K562 (cell line): ENCODE data around the gene CHCHD4. TPM values are rescaled to one million over a fixed set of nuclear protein-coding genes. Genes with fewer than 3 reads are reported as not detected.

ENCODE experiments used
- BCL6 ChIP-seq: fragments of 250-450 bp; sonication (Bioruptor Pico); IDR thresholded peaks from 2 replicates; pipeline ENCODE4 v1.4.0; 2020
- BRD9 ChIP-seq: fragments of 450-650 bp; IDR thresholded peaks from 2 replicates; pipeline ENCODE4 v1.6.1; 2018; ENCODE audit warnings: low read depth; ENCODE audit not compliant: partially characterized antibody
- CBX5 ChIP-seq: IDR thresholded peaks from 2 replicates; pipeline ENCODE4 v1.6.1; 2014; ENCODE audit warnings: low read depth, borderline replicate concordance
- ELF2 ChIP-seq: fragments of 250-450 bp; sonication (Bioruptor Pico); IDR thresholded peaks from 2 replicates; pipeline ENCODE4 v1.5.0; 2021; ENCODE audit warnings: mild to moderate bottlenecking
- EZH2 ChIP-seq: IDR thresholded peaks from 2 replicates; pipeline ENCODE4 v1.6.1; 2012; ENCODE audit warnings: low read depth, mild to moderate bottlenecking, inconsistent platforms, low read length, borderline replicate concordance
- FOXJ3 ChIP-seq: sonication (generic); formaldehyde crosslinking; IDR thresholded peaks from 2 replicates; pipeline ENCODE4 v1.4.0; 2020; ENCODE audit warnings: mild to moderate bottlenecking, missing genetic modification reagents
- HNRNPLL ChIP-seq: fragments of 200-400 bp; formaldehyde crosslinking; IDR thresholded peaks from 2 replicates; pipeline ENCODE4 v1.6.1; 2017; ENCODE audit warnings: low read length, low read depth, mild to moderate bottlenecking; ENCODE audit not compliant: poor library complexity, severe bottlenecking
- LCOR ChIP-seq: sonication (generic); formaldehyde crosslinking; IDR thresholded peaks from 2 replicates; pipeline ENCODE4 v1.8.0; 2022; ENCODE audit warnings: mild to moderate bottlenecking, missing genetic modification reagents
- MAFF ChIP-seq: IDR thresholded peaks from 2 replicates; pipeline ENCODE4 v1.6.1; 2012; ENCODE audit warnings: low read length, improper control_type of control experiment
- PHTF2 ChIP-seq: fragments of 250-450 bp; sonication (Bioruptor Pico); IDR thresholded peaks from 2 replicates; pipeline ENCODE4 v1.5.0; 2021; ENCODE audit warnings: mild to moderate bottlenecking
- PTTG1 ChIP-seq: fragments of 450-650 bp; IDR thresholded peaks from 2 replicates; pipeline ENCODE4 v1.6.1; 2016; ENCODE audit warnings: low read depth, mild to moderate bottlenecking, missing genetic modification characterization, missing compliant biosample characterization
- SOX6 ChIP-seq: fragments of 450-650 bp; IDR thresholded peaks from 2 replicates; pipeline ENCODE4 v1.6.1; 2014; ENCODE audit warnings: mild to moderate bottlenecking
- TSC22D4 ChIP-seq: fragments of 450-650 bp; IDR thresholded peaks from 2 replicates; pipeline ENCODE4 v1.6.1; 2016; ENCODE audit warnings: missing genetic modification characterization, missing biosample characterization, control low read depth
- ZC3H11A ChIP-seq: IDR thresholded peaks from 2 replicates; pipeline ENCODE4 v1.6.1; 2012; ENCODE audit warnings: low read depth, low read length, improper control_type of control experiment
- ZNF143 ChIP-seq: sonication (generic); formaldehyde crosslinking; IDR thresholded peaks from 2 replicates; pipeline ENCODE4 v1.9.0; 2022; ENCODE audit warnings: mild to moderate bottlenecking, missing genetic modification reagents
- ZNF311 ChIP-seq: fragments of 250-450 bp; sonication (Bioruptor Pico); IDR thresholded peaks from 2 replicates; pipeline ENCODE4 v1.4.0; 2020; ENCODE audit warnings: mild to moderate bottlenecking, moderate library complexity
- ZNF561 ChIP-seq: fragments of 450-650 bp; formaldehyde crosslinking; conservative IDR thresholded peaks from 2 replicates; pipeline ENCODE4 v1.4.0; 2020; ENCODE audit warnings: mild to moderate bottlenecking, moderate library complexity
- ZNF780A ChIP-seq: fragments of 250-450 bp; sonication (Bioruptor Pico); IDR thresholded peaks from 2 replicates; pipeline ENCODE4 v1.5.0; 2021; ENCODE audit warnings: mild to moderate bottlenecking
- polyA plus RNA-seq, 8 experiments: library from polyadenylated mRNA; depleted of rRNA in 4 of 8; stranded (reverse) in 5 of 8; unstranded in 3 of 8; fragments of >200 nt; fragmentation: Nextera tagmentation in 2 of 8; fragmentation: Illumina TruSeq in 1 of 8; extraction: Ambion mirVana in 2 of 8; extraction: Trizol in 1 of 8; gene quantifications; 2 replicates each; pipeline versions ENCODE4 v1.2.1 to v1.2.3, GENCODE V29; 2011 to 2014; ENCODE audit warnings: inconsistent platforms in 1 of 8, missing spikeins in 1 of 8
- total RNA-seq, 7 experiments: library from RNA; depleted of rRNA in 6 of 7; stranded (reverse); fragments of >200 nt in 6 of 7; fragmentation: Illumina TruSeq in 2 of 7; extraction: Trizol in 2 of 7; gene quantifications; 2 replicates each; pipeline versions ENCODE4 v1.2.1 to v1.2.3, GENCODE V29; 2011 to 2021; ENCODE audit warnings: low replicate concordance in 1 of 7
- TF ChIP-seq, protein P1 (sequence below): fragments of 200-800 bp; sonication (Bioruptor generic); IDR thresholded peaks from 2 replicates; pipeline ENCODE4 v1.6.1; 2017; ENCODE audit warnings: missing genetic modification characterization, missing compliant biosample characterization
- TF ChIP-seq, protein P2 (sequence below), 2 experiments: IDR thresholded peaks in 1 of 2; conservative IDR thresholded peaks in 1 of 2; 2 replicates each; pipeline ENCODE4 v1.6.1; 2016; ENCODE audit warnings: low read depth in 2 of 2, mild to moderate bottlenecking in 1 of 2, missing compliant biosample characterization in 1 of 2, missing genetic modification characterization in 1 of 2, moderate library complexity in 1 of 2
- TF ChIP-seq, protein P3 (sequence below): sonication (generic); formaldehyde crosslinking; IDR thresholded peaks from 2 replicates; pipeline ENCODE4 v1.5.0; 2020; ENCODE audit warnings: missing genetic modification reagents
- TF ChIP-seq, protein P4 (sequence below): fragments of 250-450 bp; sonication (Bioruptor Pico); IDR thresholded peaks from 2 replicates; pipeline ENCODE4 v1.5.0; 2021

The CHCHD4 gene
- total and polyA plus RNA-seq, 9 of the 15 experiments (the other 6 are each of a cell fraction or from before 2014, with no cell fraction given) = 55.4 to 225 (median 77.2) TPM

DNA sequence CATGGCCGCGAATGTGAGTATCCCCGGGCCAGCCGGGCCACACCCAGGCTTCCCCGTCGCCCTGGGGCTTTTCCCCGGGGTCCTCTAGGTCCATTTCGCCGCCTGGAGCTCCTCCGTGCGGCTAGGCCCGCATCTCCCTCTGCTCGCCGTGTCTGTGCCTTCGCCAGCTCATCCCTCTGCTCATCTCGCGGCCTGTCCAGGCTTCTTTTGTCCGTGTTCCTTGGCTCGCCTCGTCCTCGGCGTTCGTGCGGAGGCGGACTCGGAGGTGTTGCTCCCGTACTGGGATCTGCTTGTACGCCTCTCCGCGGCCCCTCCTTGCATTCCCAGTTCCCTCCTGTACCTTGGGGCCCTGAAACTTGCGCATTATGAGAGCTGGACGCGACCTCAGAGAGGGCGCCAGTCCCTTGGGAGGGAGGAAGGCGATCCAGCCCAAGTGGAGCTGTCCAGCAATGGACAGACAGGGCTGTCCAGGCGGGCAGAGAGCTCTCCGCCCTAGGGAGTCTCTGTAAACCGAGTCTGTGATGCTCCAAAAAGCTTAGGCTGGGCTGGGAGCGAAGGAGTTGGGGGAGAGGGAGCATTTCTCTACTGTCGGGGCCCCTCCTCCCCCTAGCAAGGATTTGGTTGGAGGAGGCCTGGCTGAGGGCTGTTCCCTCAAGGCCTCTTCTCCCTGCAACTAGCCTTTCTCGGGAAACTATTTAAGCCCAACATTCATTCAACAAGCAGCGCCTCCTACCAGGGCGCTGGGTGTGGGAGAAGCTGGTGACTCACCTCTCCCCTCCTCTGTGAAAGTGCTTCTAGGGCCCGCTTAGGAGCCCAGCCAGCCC, 735 bp upstream of the CHCHD4 start (continued):
- TF ChIP-seq BCL6 (CRISPR knock-in tag) (no peak), BRD9 (no peak), MAFF (no peak), ZNF311 (no peak), CBX5 (no peak), SOX6 (no peak; the same call in 1 of the 2 replicates), ZNF143 (CRISPR knock-in tag) (no peak), LCOR (peak; percentile 42; the same call in 1 of the 2 replicates), TSC22D4 (tag) (no peak), ELF2 (CRISPR knock-in tag) (no peak), ZNF780A (CRISPR knock-in tag) (no peak), ZC3H11A (no peak), HNRNPLL (peak; percentile 29), PTTG1 (tag) (no peak), EZH2 (no peak), ZNF561 (CRISPR knock-in tag) (no peak), PHTF2 (CRISPR knock-in tag) (no peak), FOXJ3 (CRISPR knock-in tag) (no peak)
- TF ChIP-seq, protein P1, sequence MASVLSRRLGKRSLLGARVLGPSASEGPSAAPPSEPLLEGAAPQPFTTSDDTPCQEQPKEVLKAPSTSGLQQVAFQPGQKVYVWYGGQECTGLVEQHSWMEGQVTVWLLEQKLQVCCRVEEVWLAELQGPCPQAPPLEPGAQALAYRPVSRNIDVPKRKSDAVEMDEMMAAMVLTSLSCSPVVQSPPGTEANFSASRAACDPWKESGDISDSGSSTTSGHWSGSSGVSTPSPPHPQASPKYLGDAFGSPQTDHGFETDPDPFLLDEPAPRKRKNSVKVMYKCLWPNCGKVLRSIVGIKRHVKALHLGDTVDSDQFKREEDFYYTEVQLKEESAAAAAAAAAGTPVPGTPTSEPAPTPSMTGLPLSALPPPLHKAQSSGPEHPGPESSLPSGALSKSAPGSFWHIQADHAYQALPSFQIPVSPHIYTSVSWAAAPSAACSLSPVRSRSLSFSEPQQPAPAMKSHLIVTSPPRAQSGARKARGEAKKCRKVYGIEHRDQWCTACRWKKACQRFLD = no peak
- TF ChIP-seq, protein P2, sequence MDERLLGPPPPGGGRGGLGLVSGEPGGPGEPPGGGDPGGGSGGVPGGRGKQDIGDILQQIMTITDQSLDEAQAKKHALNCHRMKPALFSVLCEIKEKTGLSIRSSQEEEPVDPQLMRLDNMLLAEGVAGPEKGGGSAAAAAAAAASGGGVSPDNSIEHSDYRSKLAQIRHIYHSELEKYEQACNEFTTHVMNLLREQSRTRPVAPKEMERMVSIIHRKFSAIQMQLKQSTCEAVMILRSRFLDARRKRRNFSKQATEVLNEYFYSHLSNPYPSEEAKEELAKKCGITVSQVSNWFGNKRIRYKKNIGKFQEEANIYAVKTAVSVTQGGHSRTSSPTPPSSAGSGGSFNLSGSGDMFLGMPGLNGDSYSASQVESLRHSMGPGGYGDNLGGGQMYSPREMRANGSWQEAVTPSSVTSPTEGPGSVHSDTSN (CRISPR knock-in tag; IDR thresholded peaks at IDR 0.05; ENCODE audit: low read depth) = no peak
- TF ChIP-seq, protein P2 (tag; conservative IDR thresholded peaks at IDR 0.05; ENCODE audit: low read depth) = no peak
- TF ChIP-seq, protein P3, sequence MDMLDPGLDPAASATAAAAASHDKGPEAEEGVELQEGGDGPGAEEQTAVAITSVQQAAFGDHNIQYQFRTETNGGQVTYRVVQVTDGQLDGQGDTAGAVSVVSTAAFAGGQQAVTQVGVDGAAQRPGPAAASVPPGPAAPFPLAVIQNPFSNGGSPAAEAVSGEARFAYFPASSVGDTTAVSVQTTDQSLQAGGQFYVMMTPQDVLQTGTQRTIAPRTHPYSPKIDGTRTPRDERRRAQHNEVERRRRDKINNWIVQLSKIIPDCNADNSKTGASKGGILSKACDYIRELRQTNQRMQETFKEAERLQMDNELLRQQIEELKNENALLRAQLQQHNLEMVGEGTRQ (CRISPR knock-in tag) = no peak
- TF ChIP-seq, protein P4, sequence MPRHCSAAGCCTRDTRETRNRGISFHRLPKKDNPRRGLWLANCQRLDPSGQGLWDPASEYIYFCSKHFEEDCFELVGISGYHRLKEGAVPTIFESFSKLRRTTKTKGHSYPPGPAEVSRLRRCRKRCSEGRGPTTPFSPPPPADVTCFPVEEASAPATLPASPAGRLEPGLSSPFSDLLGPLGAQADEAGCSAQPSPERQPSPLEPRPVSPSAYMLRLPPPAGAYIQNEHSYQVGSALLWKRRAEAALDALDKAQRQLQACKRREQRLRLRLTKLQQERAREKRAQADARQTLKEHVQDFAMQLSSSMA = no peak
